Trophoblast cell (in vitro differentiated cells and primary cell): ENCODE results near the gene ELOVL6.

ENCODE experiments used
- DNase-seq, 2 donors: peaks; one replicate each; pipeline ENCODE4 v3.0.0-alpha.2; 2016
- H2AFZ ChIP-seq: 2 replicates; pipeline ENCODE4 v1.6.1; 2013; ENCODE audit warnings: low read length, moderate library complexity, mild to moderate bottlenecking; ENCODE audit not compliant: insufficient read depth, poor library complexity
- H2AK5ac ChIP-seq: 2 replicates; pipeline ENCODE4 v1.6.1; 2013; ENCODE audit warnings: mild to moderate bottlenecking, low read length
- H2BK120ac ChIP-seq: 2 replicates; pipeline ENCODE4 v1.6.1; 2013; ENCODE audit warnings: low read length, mild to moderate bottlenecking, moderate library complexity; ENCODE audit not compliant: insufficient read depth, poor library complexity
- H2BK12ac ChIP-seq: 2 replicates; pipeline ENCODE4 v1.6.1; 2013; ENCODE audit warnings: mild to moderate bottlenecking, low read length, moderate library complexity
- H2BK5ac ChIP-seq: 2 replicates; pipeline ENCODE4 v1.6.1; 2013; ENCODE audit warnings: low read length, low read depth, moderate library complexity, mild to moderate bottlenecking; ENCODE audit not compliant: poor library complexity
- H3K14ac ChIP-seq: 2 replicates; pipeline ENCODE4 v1.6.1; 2013; ENCODE audit warnings: mild to moderate bottlenecking, low read length
- H3K18ac ChIP-seq: 2 replicates; pipeline ENCODE4 v1.6.1; 2013; ENCODE audit warnings: mild to moderate bottlenecking, low read length
- H3K23ac ChIP-seq: 2 replicates; pipeline ENCODE4 v1.6.1; 2013; ENCODE audit warnings: low read length
- H3K27ac ChIP-seq: 2 replicates; pipeline ENCODE4 v1.5.1; 2013; ENCODE audit warnings: low read depth, mild to moderate bottlenecking, inconsistent platforms, low read length, moderate library complexity
- H3K27me3 ChIP-seq: 2 replicates; pipeline ENCODE4 v1.6.1; 2013; ENCODE audit warnings: inconsistent platforms, mild to moderate bottlenecking, low read length, moderate library complexity; ENCODE audit not compliant: insufficient read depth
- H3K36me3 ChIP-seq, 2 experiments: 1 replicate in 1 of 2; 2 replicates in 1 of 2; pipeline ENCODE4 v1.6.1; 2013; ENCODE audit warnings: low read length in 2 of 2, mild to moderate bottlenecking in 2 of 2, moderate library complexity in 1 of 2; ENCODE audit not compliant: insufficient read depth in 2 of 2, control insufficient read depth in 1 of 2
- H3K4ac ChIP-seq: 2 replicates; pipeline ENCODE4 v1.6.1; 2013; ENCODE audit warnings: low read depth, mild to moderate bottlenecking, low read length, moderate library complexity
- H3K4me1 ChIP-seq, 2 experiments: 1 replicate in 1 of 2; 2 replicates in 1 of 2; pipeline ENCODE4 v1.6.1; 2013; ENCODE audit warnings: low read length in 2 of 2, mild to moderate bottlenecking in 2 of 2, moderate library complexity in 1 of 2; ENCODE audit not compliant: insufficient read depth in 2 of 2, control insufficient read depth in 1 of 2
- H3K4me2 ChIP-seq: 2 replicates; pipeline ENCODE4 v1.6.1; 2013; ENCODE audit warnings: inconsistent platforms, mild to moderate bottlenecking, low read length, moderate library complexity
- H3K4me3 ChIP-seq: 2 replicates; pipeline ENCODE4 v1.5.1; 2013; ENCODE audit warnings: mild to moderate bottlenecking, low read depth, low read length, inconsistent platforms
- H3K79me1 ChIP-seq: one replicate; pipeline ENCODE4 v1.6.1; 2013; ENCODE audit warnings: low read length
- H3K79me2 ChIP-seq: 2 replicates; pipeline ENCODE4 v1.6.1; 2013; ENCODE audit warnings: low read length, mild to moderate bottlenecking; ENCODE audit not compliant: control insufficient read depth, insufficient read depth, poor library complexity
- H3K9ac ChIP-seq: 2 replicates; pipeline ENCODE4 v1.6.1; 2013; ENCODE audit warnings: mild to moderate bottlenecking, low read length
- H3K9me3 ChIP-seq: 2 replicates; pipeline ENCODE4 v1.6.1; 2013; ENCODE audit warnings: low read depth, mild to moderate bottlenecking, control low read depth, inconsistent platforms, low read length; ENCODE audit not compliant: insufficient read depth
- H4K12ac ChIP-seq: 2 replicates; pipeline ENCODE4 v1.6.1; 2013; ENCODE audit warnings: low read depth, mild to moderate bottlenecking, low read length, moderate library complexity
- H4K8ac ChIP-seq: 2 replicates; pipeline ENCODE4 v1.6.1; 2013; ENCODE audit warnings: low read depth, mild to moderate bottlenecking, low read length, moderate library complexity
- H4K91ac ChIP-seq: one replicate; pipeline ENCODE4 v1.6.1; 2013; ENCODE audit warnings: low read depth, mild to moderate bottlenecking, low read length, moderate library complexity
- WGBS: extraction: QIAGEN DNeasy Blood & Tissue Kit; methylation state at CpG from one replicate; pipeline ENCODE4 v1.1.7; 2013; ENCODE audit warnings: missing lambda C conversion rate; ENCODE audit not compliant: insufficient read length, insufficient coverage; ENCODE audit errors: extremely low coverage; 5-methylcytosine and 5-hydroxymethylcytosine counted together

The ELOVL6 gene

GRCh38 chr4:110049951-110050925 lies 148.2 kb downstream of the ELOVL6 start:
- H4K12ac ChIP-seq = no peak overlapping the region
- H2AK5ac ChIP-seq = no peak overlapping the region
- H3K18ac ChIP-seq = no peak overlapping the region
- no peak overlapping the region for H3K4me3 ChIP-seq
- H3K79me1 ChIP-seq = no peaks in the 10 kb centered on the region
- H3K4ac ChIP-seq = no peak overlapping the region
- no peak overlapping the region for H3K9ac ChIP-seq
- no peak overlapping the region for H2BK12ac ChIP-seq
- WGBS = no CpG with 5 or more reads among the region's 9 CpGs
- H2AFZ ChIP-seq = no peak overlapping the region
- H2BK5ac ChIP-seq = no peak overlapping the region
- no peak overlapping the region for H4K91ac ChIP-seq
- no peak overlapping the region for H3K14ac ChIP-seq
- no peak overlapping the region for H3K4me2 ChIP-seq
- no peak overlapping the region for H2BK120ac ChIP-seq
- no peak overlapping the region for H4K8ac ChIP-seq
- no peaks in the 10 kb centered on the region for H3K27me3 ChIP-seq
- H3K36me3 ChIP-seq = peaks cover 2 to 4% of the 10 kb centered on the region in 2 experiments
- H3K79me2 ChIP-seq = no peaks in the 10 kb centered on the region
- peak in 1 of 2 donors; percentile 64 for DNase-seq
- H3K27ac ChIP-seq = no peak overlapping the region
- no peaks in the 10 kb centered on the region for H3K4me1 ChIP-seq
- H3K23ac ChIP-seq = no peak overlapping the region
- H3K9me3 ChIP-seq = no peaks in the 10 kb centered on the region

DNA sequence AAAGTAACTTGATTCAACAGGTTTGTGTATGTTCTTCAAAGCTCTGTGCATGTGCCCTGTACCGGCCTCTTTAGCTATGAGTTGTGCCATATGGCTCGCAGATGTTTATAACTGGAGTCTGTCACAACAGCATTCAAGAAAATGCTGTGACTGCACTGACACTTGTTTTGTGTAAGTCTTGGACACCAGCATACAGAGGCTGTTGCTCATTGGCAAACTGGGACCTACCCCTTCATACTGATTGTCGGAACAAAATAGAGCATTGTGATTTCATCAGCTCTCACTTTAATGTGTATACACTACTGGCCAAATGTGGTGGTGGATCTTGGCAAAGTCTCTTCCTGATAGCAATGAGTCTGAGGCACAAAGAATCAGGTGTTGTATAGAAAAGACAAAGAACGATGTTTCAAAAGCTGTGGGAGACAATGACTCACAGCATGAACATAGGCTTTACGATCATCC lies 151.8 kb downstream of the ELOVL6 start:
- no peak overlapping the region for H3K14ac ChIP-seq
- H2AK5ac ChIP-seq = no peak overlapping the region
- H3K4me3 ChIP-seq = no peak overlapping the region
- no peak overlapping the region for H4K91ac ChIP-seq
- H3K4ac ChIP-seq = no peak overlapping the region
- no peaks in the 10 kb centered on the region for H3K9me3 ChIP-seq
- no peak overlapping the region for H3K27ac ChIP-seq
- no peak overlapping the region for H2AFZ ChIP-seq
- H3K36me3 ChIP-seq = peaks cover 2 to 4% of the 10 kb centered on the region in 2 experiments
- H2BK12ac ChIP-seq = no peak overlapping the region
- no peaks in the 10 kb centered on the region for H3K79me2 ChIP-seq
- H3K23ac ChIP-seq = no peak overlapping the region
- WGBS = no CpG with 5 or more reads among the region's 5 CpGs
- H2BK5ac ChIP-seq = no peak overlapping the region
- no peak for DNase-seq
- no peak overlapping the region for H3K4me2 ChIP-seq
- no peak overlapping the region for H2BK120ac ChIP-seq
- H3K4me1 ChIP-seq = peaks cover 4% of the 10 kb centered on the region in 2 experiments
- no peaks in the 10 kb centered on the region for H3K27me3 ChIP-seq
- H4K8ac ChIP-seq = no peak overlapping the region
- no peaks in the 10 kb centered on the region for H3K79me1 ChIP-seq
- no peak overlapping the region for H4K12ac ChIP-seq
- no peak overlapping the region for H3K9ac ChIP-seq
- no peak overlapping the region for H3K18ac ChIP-seq

DNA sequence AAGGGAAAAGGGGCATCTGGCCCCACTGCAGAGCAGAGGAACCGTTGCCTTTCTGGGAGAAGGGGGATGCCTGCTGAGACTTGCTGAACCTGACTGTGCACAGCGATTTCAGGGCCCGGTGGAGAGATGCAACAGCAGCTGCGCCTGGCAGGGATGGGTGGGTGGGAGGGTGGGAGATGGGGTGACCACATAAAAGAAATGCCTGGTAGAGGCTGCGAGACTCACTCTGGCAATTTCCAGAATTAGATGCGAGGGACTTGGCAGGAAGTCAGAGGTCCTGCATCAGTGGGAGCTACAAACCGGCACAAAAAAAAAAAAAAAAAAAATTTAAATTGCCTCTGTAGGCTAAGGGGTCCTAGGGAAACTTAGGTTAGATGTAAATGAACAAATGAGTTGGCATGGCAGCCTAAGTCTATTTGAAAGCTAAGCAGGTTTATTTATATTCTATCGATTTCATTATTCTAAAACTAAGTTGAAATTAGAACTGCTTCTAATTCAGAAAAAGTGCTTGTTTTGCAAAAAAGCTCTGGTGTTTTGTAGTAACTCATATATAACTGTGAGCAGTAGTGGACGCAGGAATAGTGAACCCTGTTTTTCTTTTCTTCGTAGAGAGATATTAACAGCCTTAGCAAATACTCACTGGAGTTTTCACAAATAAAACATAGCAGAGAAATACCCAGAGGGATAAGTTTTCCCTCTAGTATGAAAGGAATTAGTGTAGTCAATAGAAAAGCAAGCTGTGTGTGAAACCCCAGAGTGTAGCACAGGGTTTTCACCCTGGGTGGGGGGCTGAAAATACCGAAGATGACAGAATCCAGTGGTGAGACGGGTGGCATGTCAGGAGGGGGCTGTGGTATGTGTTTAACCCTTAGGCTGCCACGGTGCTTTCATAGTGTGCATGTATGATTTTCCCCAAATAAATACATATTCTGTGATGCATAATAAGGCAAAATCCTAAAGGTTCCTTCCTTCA lies 155.6 kb downstream of the ELOVL6 start:
- no CpG with 5 or more reads among the region's 13 CpGs for whole genome bisulfite sequencing
- no peak for DNase-seq
- peaks cover 4% of the 10 kb centered on the region in 2 experiments for H3K4me1 ChIP-seq

GRCh38 chr4:110041735-110042134 lies 156.7 kb downstream of the ELOVL6 start:
- Histone ChIP-seq H3K27ac (no peak overlapping the region), H3K4me1 (peaks cover 4% of the 10 kb centered on the region in 2 experiments), H4K91ac (no peak overlapping the region), H3K27me3 (no peaks in the 10 kb centered on the region), H3K4me3 (no peak overlapping the region), H3K79me2 (no peaks in the 10 kb centered on the region), H3K79me1 (no peaks in the 10 kb centered on the region), H2BK12ac (peak overlapping the region; percentile 20), H3K14ac (no peak overlapping the region), H2BK5ac (no peak overlapping the region), H3K4ac (no peak overlapping the region), H3K9ac (no peak overlapping the region), H3K36me3 (no peaks in the 10 kb centered on the region), H3K9me3 (no peaks in the 10 kb centered on the region), H3K18ac (no peak overlapping the region), H3K23ac (no peak overlapping the region), H2AFZ (no peak overlapping the region), H3K4me2 (no peak overlapping the region), H4K8ac (no peak overlapping the region), H2AK5ac (no peak overlapping the region), H4K12ac (no peak overlapping the region), H2BK120ac (no peak overlapping the region)
- no peak for DNase-seq
- no CpG with 5 or more reads among the region's 1 CpG for WGBS

More for the DNA sequence above, 155.6 kb downstream of the ELOVL6 start:
- Histone ChIP-seq H3K23ac (no peak overlapping the region), H3K79me1 (no peaks in the 10 kb centered on the region), H3K18ac (no peak overlapping the region), H3K14ac (no peak overlapping the region), H3K27ac (no peak overlapping the region), H3K36me3 (no peaks in the 10 kb centered on the region), H2AK5ac (no peak overlapping the region), H4K8ac (no peak overlapping the region), H3K79me2 (no peaks in the 10 kb centered on the region), H4K91ac (no peak overlapping the region), H3K4me2 (no peak overlapping the region), H2BK5ac (no peak overlapping the region), H2BK120ac (no peak overlapping the region), H3K9ac (no peak overlapping the region), H4K12ac (no peak overlapping the region), H3K4me3 (no peak overlapping the region), H2BK12ac (no peak overlapping the region), H3K4ac (no peak overlapping the region), H3K9me3 (no peaks in the 10 kb centered on the region), H2AFZ (no peak overlapping the region), H3K27me3 (no peaks in the 10 kb centered on the region)
